Fibroblast of villous mesenchyme (primary cell): ENCODE measurements around the gene GRAMD1B. TPM values are rescaled to one million over a fixed set of nuclear protein-coding genes. Genes with fewer than 3 reads are reported as not detected.
A peak's percentile ranks its signal among the peaks of the same experiment; 100 is the strongest.

Experiments
- DNase-seq: peaks from one replicate; pipeline ENCODE4 v3.0.0-alpha.2; 2010; ENCODE audit warnings: low read depth
- H3K4me3 ChIP-seq: 2 replicates; pipeline ENCODE4 v1.5.1; 2011; ENCODE audit warnings: low read depth, mild to moderate bottlenecking, low read length
- total RNA-seq: library from RNA; depleted of rRNA; stranded (reverse); fragments of >200 nt; gene quantifications from 2 replicates; pipeline ENCODE4 v1.2.3, GENCODE V29; 2012
- TF ChIP-seq, protein P1 (sequence below): IDR thresholded peaks from 2 replicates; pipeline ENCODE4 v1.5.1; 2012; ENCODE audit warnings: low read depth, mild to moderate bottlenecking, low read length; ENCODE audit not compliant: insufficient read depth

Gene GRAMD1B
- total RNA-seq, 1 donor = 6.0 TPM

DNA sequence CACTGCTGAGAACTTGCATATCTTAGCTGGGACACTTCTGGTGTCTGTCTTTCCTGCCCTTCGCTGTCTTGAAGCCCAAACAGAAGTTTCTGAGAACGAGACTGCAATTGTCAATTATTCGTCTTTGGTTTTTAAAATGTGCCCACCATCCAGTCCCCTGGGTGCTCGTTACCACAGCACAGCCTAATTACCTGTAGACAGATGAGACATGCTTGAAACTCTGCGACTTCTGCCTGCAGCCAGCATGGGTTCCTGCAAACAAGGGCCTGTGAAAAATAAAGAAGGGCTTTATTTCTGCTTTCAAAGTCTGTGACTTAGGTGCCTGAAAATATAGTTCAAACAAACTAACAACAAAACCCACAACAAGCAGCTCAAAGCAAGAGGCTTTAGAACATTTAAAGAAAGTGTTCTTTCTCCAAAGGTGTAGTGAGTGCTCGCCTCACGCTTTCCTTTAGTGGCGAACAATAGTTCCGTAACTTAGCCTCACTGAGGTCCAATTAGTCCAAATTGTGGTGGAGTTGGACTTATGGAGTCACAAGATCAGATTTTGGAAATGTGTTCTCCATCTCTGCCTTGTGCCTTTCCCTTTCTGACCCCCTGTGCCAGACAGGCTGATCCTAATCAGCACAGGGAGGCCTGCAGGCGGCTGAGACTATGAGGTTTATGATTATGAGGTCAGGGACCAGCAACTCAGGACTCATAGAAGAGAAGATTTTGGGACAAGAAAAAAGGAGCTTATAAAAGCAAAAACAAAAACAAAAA, 20.4 kb upstream of the GRAMD1B start:
- no peak overlapping the region for H3K4me3 ChIP-seq
- no peak for DNase-seq
- TF ChIP-seq, protein P1, sequence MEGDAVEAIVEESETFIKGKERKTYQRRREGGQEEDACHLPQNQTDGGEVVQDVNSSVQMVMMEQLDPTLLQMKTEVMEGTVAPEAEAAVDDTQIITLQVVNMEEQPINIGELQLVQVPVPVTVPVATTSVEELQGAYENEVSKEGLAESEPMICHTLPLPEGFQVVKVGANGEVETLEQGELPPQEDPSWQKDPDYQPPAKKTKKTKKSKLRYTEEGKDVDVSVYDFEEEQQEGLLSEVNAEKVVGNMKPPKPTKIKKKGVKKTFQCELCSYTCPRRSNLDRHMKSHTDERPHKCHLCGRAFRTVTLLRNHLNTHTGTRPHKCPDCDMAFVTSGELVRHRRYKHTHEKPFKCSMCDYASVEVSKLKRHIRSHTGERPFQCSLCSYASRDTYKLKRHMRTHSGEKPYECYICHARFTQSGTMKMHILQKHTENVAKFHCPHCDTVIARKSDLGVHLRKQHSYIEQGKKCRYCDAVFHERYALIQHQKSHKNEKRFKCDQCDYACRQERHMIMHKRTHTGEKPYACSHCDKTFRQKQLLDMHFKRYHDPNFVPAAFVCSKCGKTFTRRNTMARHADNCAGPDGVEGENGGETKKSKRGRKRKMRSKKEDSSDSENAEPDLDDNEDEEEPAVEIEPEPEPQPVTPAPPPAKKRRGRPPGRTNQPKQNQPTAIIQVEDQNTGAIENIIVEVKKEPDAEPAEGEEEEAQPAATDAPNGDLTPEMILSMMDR = no peak

DNA sequence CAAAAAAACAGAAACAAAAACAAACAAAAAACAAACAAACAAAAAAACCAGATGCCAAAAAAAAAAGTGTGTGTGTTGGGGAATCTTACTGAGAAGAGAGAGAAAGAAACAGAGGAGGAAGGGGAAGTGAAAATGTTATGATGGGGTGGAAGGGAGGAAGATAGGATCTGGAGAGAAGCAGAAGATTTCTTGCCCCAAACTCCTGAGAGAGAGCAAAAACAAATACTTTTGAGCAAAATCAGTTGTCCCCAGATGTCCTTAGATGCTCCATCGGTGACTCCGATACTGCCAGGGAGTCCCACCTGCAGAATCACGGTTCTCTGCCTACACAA, 19.9 kb upstream of the GRAMD1B start:
- no peak for DNase-seq
- TF ChIP-seq, protein P1 = no peak
- no peak overlapping the region for H3K4me3 ChIP-seq

DNA sequence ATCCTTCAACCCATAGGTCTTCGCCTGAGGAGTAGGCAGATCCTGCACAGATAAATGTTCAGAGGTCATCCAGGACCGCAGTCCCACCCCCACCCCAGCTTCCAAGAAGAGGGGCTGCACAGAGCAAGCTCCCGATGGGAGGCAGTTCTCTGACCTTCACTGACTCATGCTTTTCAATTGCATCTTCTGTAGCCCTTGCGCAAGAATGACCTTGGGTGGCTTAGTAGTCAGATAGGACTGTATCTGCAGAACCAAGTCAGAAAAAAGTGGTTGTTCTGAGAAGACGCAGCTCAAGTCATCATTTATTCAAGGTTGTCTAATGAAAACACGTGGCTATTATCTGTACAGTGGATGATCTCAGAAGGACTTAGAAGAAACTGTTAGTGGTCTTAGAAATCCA, 16.4 kb upstream of the GRAMD1B start:
- H3K4me3 ChIP-seq = no peak overlapping the region
- DNase-seq = peak; percentile 9
- TF ChIP-seq, protein P1 = no peak

GRCh38 chr11:123416566-123416965, 13.5 kb upstream of the GRAMD1B start:
- no peak overlapping the region for H3K4me3 ChIP-seq
- TF ChIP-seq, protein P1 = no peak
- no peak for DNase-seq

- TF ChIP-seq, protein P1 = no peak
- no peak for DNase-seq
- no peak overlapping the region for H3K4me3 ChIP-seq
These were observed 11.5 kb upstream of the GRAMD1B start for GRCh38 chr11:123418351-123419114.

GRCh38 chr11:123419731-123420452, 10.2 kb upstream of the GRAMD1B start:
- TF ChIP-seq, protein P1 = no peak
- no peak for DNase-seq

More at GRCh38 chr11:123419731-123420452, 10.2 kb upstream of the GRAMD1B start:
- no peak overlapping the region for H3K4me3 ChIP-seq
